DMS114 treated with DMSO at 0.1 percent for 48 hours (cell line): Measurements from ENCODE around the gene SLC49A4.

Experiments used
- DNase-seq: peaks from one replicate; lab custom pipeline; 2025; ENCODE audit not compliant: unreplicated experiment; lab: John Stamatoyannopoulos, UW

The SLC49A4 gene

GRCh38 chr3:122784436-122784835 is 10.4 kb upstream of the SLC49A4 start:
- no peak for DNase-seq

GRCh38 chr3:122785231-122785630 is 9.6 kb upstream of the SLC49A4 start:
- no peak for DNase-seq

GRCh38 chr3:122786066-122786465 is 8.8 kb upstream of the SLC49A4 start:
- no peak for DNase-seq

GRCh38 chr3:122787872-122788271 is 7.0 kb upstream of the SLC49A4 start:
- DNase-seq, result no peak

- DNase-seq, result no peak
Measured at GRCh38 chr3:122789585-122790273, 5.1 kb upstream of the SLC49A4 start.

- DNase-seq, result no peak
Measured at GRCh38 chr3:122793568-122794416, 1.1 kb upstream of the SLC49A4 start, which contains the start of gene HSPBAP1. Gene HSPBAP1, minus strand, starts transcription at chr3:122793831. Its CDS starts 151 bp downstream, at chr3:122793680.

- DNase-seq, result no peak
Measured at GRCh38 chr3:122794483-122794778, 438 bp upstream of the SLC49A4 start.

GRCh38 chr3:122795674-122796195 is 866 bp downstream of the SLC49A4 start:
- no peak for DNase-seq

GRCh38 chr3:122797291-122797690 is 2.4 kb downstream of the SLC49A4 start:
- no peak for DNase-seq

- no peak for DNase-seq
Measured at GRCh38 chr3:122799322-122799721, 4.5 kb downstream of the SLC49A4 start.

- no peak for DNase-seq
Measured at GRCh38 chr3:122800031-122800430, 5.2 kb downstream of the SLC49A4 start.

- DNase-seq, result no peak
Measured at GRCh38 chr3:122800706-122801237, 5.9 kb downstream of the SLC49A4 start.

GRCh38 chr3:122802323-122802722 is 7.5 kb downstream of the SLC49A4 start:
- DNase-seq, result no peak

GRCh38 chr3:122803977-122804376 is 9.1 kb downstream of the SLC49A4 start:
- DNase-seq, result no peak

GRCh38 chr3:122810734-122811133 is 15.9 kb downstream of the SLC49A4 start:
- DNase-seq, result no peak

- DNase-seq, result no peak
Measured at GRCh38 chr3:122816587-122816986, 21.7 kb downstream of the SLC49A4 start.

- no peak for DNase-seq
Measured at GRCh38 chr3:122824465-122825381, 29.9 kb downstream of the SLC49A4 start.

- no peak for DNase-seq
Measured at GRCh38 chr3:122825460-122825859, 30.6 kb downstream of the SLC49A4 start.

GRCh38 chr3:122826278-122826677 is 31.4 kb downstream of the SLC49A4 start:
- DNase-seq, result no peak

GRCh38 chr3:122828281-122828680 is 33.4 kb downstream of the SLC49A4 start:
- DNase-seq, result no peak

- no peak for DNase-seq
Measured at GRCh38 chr3:122835590-122835989, 40.7 kb downstream of the SLC49A4 start.
